ENCODE data around the gene PHC2.

- TF ChIP-seq POLR2A (IDR thresholded peaks at IDR 0.05) (no peak), CTCF (IDR thresholded peaks at IDR 0.05) (no peak)
Observed at GRCh38 chr1:33428661-33429060, 2.2 kb downstream of the PHC2 start.
